SK-N-MC (cell line): ENCODE data around the gene EPHX1.

ENCODE experiments used
- EZH2 ChIP-seq: fragments of 200-600 bp; sonication (generic); IDR thresholded peaks from one replicate; pipeline ENCODE4 v1.6.1; 2017; ENCODE audit warnings: antibody characterized with exemption
- FOXP2 ChIP-seq: optimal IDR thresholded peaks from 2 replicates; pipeline ENCODE3; 2011; ENCODE audit warnings: mild to moderate bottlenecking, moderate library complexity; ENCODE audit not compliant: insufficient read depth; ENCODE audit errors: extremely low read length, control extremely low read depth
- POLR2AphosphoS5 ChIP-seq: IDR thresholded peaks from 2 replicates; pipeline ENCODE4 v1.6.1; 2012; ENCODE audit warnings: mild to moderate bottlenecking, low read depth, low read length, borderline replicate concordance

DNA sequence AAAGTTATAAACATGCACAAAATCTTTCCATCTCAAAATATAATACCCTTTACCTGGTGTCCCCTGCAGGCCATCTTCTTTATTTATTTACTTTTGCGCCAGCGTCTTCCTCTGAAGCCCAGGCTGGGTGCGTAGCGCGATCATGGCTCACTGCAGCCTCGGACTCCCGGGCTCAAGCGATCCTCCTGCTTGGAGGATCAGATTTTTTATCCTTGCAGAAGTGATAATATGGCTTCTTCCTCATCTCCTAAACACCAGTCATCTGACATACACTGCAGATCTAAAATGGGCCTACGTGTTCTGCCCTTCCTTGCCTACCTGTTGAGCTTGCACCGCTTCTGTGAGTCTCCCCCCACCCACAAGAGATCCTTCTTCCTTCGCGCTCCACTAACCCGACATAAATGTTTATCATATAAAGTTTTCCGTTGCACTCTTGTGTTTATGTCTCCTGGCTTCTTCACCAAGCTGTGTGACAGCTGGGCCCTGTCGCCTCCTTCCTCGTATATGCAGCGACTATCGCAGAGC is 32.8 kb upstream of the EPHX1 start:
- TF ChIP-seq EZH2 (no peak), POLR2AphosphoS5 (no peak), FOXP2 (no peak)
